CD4-positive, alpha-beta memory T cell (primary cell): Measurements from ENCODE around the gene SNAPC2. TPM values are rescaled to one million over a fixed set of nuclear protein-coding genes. Genes with fewer than 3 reads are reported as not detected.

Experiments used
- CTCF ChIA-PET: fragments of 350-600 bp; sonication (Branson Sonifier 250); formaldehyde crosslinking; loops from one replicate; lab custom pipeline; 2021; ENCODE audit warnings: inconsistent platforms; ENCODE audit not compliant: partially characterized antibody; lab: Charles Lee
- POLR2A ChIA-PET: fragments of 350-600 bp; sonication (Branson Sonifier 250); formaldehyde crosslinking; loops from one replicate; lab custom pipeline; 2021; ENCODE audit not compliant: partially characterized antibody; lab: Charles Lee
- DNase-seq, 5 donors: peaks; one replicate each; pipeline versions ENCODE4 v3.0.0 to v3.0.0-alpha.2; 2020 to 2022; ENCODE audit warnings: mixed read lengths in 1 of 5
- H3K27ac ChIP-seq: one replicate; pipeline ENCODE4 v1.7.0; 2013; ENCODE audit warnings: low read depth, low read length
- H3K27me3 ChIP-seq: 2 replicates; pipeline ENCODE4 v1.7.0; 2013; ENCODE audit warnings: mild to moderate bottlenecking, low read length, moderate library complexity; ENCODE audit not compliant: insufficient read depth
- H3K36me3 ChIP-seq: 2 replicates; pipeline ENCODE4 v1.7.0; 2013; ENCODE audit warnings: mild to moderate bottlenecking, low read length, moderate library complexity; ENCODE audit not compliant: insufficient read depth
- H3K4me1 ChIP-seq: 2 replicates; pipeline ENCODE4 v1.7.0; 2013; ENCODE audit warnings: mild to moderate bottlenecking, low read length, moderate library complexity; ENCODE audit not compliant: insufficient read depth
- H3K4me3 ChIP-seq, 2 donors: one replicate each; pipeline ENCODE4 v1.7.0; 2013; ENCODE audit warnings: low read length in 2 of 2, mild to moderate bottlenecking in 1 of 2
- H3K9me3 ChIP-seq, 2 donors: one replicate each; pipeline ENCODE4 v1.7.0; 2013; ENCODE audit warnings: low read length in 2 of 2, control low read depth in 1 of 2; ENCODE audit not compliant: control insufficient read depth in 1 of 2
- H3K27ac Mint-ChIP-seq, 7 donors: one replicate each; pipeline ENCODE4 v1.8.0; 2020 to 2021; ENCODE audit warnings: mixed read lengths in 7 of 7, mild to moderate bottlenecking in 6 of 7, inconsistent platforms in 3 of 7, moderate library complexity in 3 of 7
- H3K27me3 Mint-ChIP-seq, 2 donors: one replicate each; pipeline ENCODE4 v1.8.0; 2020 to 2021; ENCODE audit warnings: mixed read lengths in 2 of 2
- H3K36me3 Mint-ChIP-seq, 2 donors: one replicate each; pipeline ENCODE4 v1.8.0; 2020 to 2021; ENCODE audit warnings: mixed read lengths in 2 of 2, inconsistent platforms in 1 of 2, mild to moderate bottlenecking in 1 of 2
- H3K4me1 Mint-ChIP-seq, 4 donors: one replicate each; pipeline ENCODE4 v1.8.0; 2020 to 2021; ENCODE audit warnings: mixed read lengths in 4 of 4, mild to moderate bottlenecking in 1 of 4
- H3K4me3 Mint-ChIP-seq, 8 donors: one replicate each; pipeline ENCODE4 v1.8.0; 2020 to 2021; ENCODE audit warnings: mixed read lengths in 8 of 8, mild to moderate bottlenecking in 7 of 8, moderate library complexity in 6 of 8, inconsistent platforms in 3 of 8
- H3K9me3 Mint-ChIP-seq, 8 donors: one replicate each; pipeline ENCODE4 v1.8.0; 2020 to 2021; ENCODE audit warnings: mixed read lengths in 8 of 8, mild to moderate bottlenecking in 5 of 8, inconsistent platforms in 3 of 8, moderate library complexity in 1 of 8
- intact Hi-C: fragments of 100-400 bp; cut with micrococcal nuclease; formaldehyde crosslinking; loops from one replicate; pipeline ENCODE4 v1.15.1; 2023
- polyA plus RNA-seq, 2 donors: library from polyadenylated mRNA; unstranded; fragments of 300-500 nt; fragmentation: Illumina TruSeq; gene quantifications; one replicate each; pipeline ENCODE4 v1.2.3, GENCODE V29; 2021
- total RNA-seq, 2 experiments: library from RNA; stranded (reverse); gene quantifications; one replicate each; pipeline ENCODE4 v1.2.3, GENCODE V29; 2021

Gene SNAPC2
- total and polyA plus RNA-seq, 4 experiments from 2014 or later = 9.0 to 22.1 (median 17.6) TPM

DNA sequence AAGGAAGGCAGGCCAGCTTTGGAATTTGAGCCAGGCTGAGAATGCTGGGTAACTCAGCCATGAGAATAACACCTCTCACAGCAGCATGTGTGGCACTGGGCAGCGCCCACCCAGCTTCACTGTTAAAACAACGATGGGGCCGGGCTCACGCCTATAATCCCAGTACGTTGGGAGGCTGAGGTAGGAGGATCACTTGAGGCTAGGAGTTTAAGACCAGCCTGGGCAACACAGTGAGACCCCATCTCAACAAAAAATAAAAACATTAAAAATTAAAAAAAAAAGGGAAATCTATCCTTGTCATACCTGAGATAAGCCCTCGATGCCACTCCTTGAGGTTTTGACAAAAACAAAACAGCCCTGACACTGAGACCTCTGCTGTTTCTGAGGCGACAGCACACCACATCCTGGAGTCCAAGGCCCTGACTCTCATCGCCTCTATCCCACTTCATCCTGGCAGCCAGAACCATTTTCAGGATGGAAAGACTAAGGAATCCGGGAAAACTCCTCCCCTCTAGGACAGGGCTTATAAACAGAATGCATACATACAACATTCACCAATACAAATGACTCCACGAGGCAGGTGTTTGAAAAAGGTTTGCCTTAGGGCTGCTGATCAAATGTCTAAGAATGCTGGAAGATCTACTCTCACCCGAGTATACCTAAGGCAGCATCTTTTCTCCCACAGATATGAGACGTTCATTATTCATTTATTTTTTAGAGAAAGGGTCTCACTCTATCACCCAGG, 46.0 kb downstream of the SNAPC2 start:
- Mint-ChIP-seq H3K4me3 (no peak overlapping the region), H3K27ac (peak overlapping the region in 1 of 7 donors; percentile 42), H3K4me1 (peaks cover 0 to 2% (median 0%) of the 10 kb centered on the region in 4 donors), H3K9me3 (no peaks in the 10 kb centered on the region), H3K36me3 (peaks cover 23 to 52% of the 10 kb centered on the region in 2 donors), H3K27me3 (no peaks in the 10 kb centered on the region)
- POLR2A ChIA-PET = no interaction called here
- Histone ChIP-seq H3K4me3 (no peak overlapping the region), H3K27ac (no peak overlapping the region), H3K9me3 (no peaks in the 10 kb centered on the region), H3K27me3 (no peaks in the 10 kb centered on the region), H3K4me1 (no peaks in the 10 kb centered on the region), H3K36me3 (peaks cover 54% of the 10 kb centered on the region)
- intact Hi-C loops = no loop called here
- no peak for DNase-seq
- CTCF ChIA-PET = interaction anchor here (0.9 kb wide), 1 partner anchor 21 kb away, joined by 4 read pairs; no protein-coding TSS in a partner anchor

DNA sequence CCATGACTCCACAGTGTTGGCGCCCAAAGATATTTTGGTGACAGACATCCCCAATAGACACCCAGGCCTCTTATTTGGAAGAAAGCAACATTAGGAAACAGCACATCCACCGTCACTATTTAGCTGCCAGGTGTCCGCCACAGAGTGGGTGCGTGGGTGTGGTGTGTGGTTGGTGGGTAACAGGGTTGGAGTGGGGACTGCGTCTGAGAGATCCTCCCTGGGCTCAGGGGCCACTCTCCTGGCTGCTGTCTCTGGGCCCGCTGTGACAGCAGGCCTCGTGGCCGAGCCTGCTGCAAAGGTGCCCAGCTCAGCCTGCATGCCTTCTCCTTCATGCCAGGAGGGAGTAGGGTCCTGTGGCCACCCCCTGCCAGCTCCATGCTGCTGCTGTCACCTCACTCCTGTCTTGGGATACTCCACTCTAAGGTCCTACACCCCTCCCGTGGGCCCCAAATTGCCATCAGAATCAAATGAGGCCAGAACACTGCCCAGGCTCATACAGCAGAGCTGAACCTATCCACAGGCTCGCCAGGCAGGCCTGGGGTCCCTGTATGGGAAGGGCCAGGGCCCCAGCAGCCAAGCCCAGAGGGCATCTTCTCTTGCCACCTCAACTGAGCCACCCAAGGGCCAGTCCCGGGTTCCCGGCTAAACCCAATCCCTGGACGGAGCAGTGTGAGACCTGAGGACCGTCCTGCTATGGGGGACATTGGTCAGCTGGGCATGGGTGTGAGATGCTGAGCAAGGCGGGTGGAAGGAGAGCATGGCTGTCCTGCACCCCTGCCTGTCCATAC, 48.1 kb downstream of the SNAPC2 start:
- H3K36me3 ChIP-seq = peaks cover 41% of the 10 kb centered on the region
- no peaks in the 10 kb centered on the region for H3K9me3 ChIP-seq
- Mint-ChIP-seq H3K27ac (peak overlapping the region in 1 of 7 donors; percentile 13), H3K36me3 (peaks cover 15 to 44% of the 10 kb centered on the region in 2 donors), H3K9me3 (no peaks in the 10 kb centered on the region), H3K4me3 (no peak overlapping the region), H3K4me1 (peaks cover 0 to 2% (median 0%) of the 10 kb centered on the region in 4 donors), H3K27me3 (no peaks in the 10 kb centered on the region)
- H3K27me3 ChIP-seq = no peaks in the 10 kb centered on the region
- no peaks in the 10 kb centered on the region for H3K4me1 ChIP-seq
- no peak for DNase-seq
- ChIA-PET POLR2A (no interaction called here), CTCF (interaction anchor here (1.5 kb wide), 1 partner anchor 24 kb away, joined by 6 read pairs; no protein-coding TSS in a partner anchor)
- intact Hi-C loops = no loop called here
- H3K27ac ChIP-seq = no peak overlapping the region
- H3K4me3 ChIP-seq = no peak overlapping the region

DNA sequence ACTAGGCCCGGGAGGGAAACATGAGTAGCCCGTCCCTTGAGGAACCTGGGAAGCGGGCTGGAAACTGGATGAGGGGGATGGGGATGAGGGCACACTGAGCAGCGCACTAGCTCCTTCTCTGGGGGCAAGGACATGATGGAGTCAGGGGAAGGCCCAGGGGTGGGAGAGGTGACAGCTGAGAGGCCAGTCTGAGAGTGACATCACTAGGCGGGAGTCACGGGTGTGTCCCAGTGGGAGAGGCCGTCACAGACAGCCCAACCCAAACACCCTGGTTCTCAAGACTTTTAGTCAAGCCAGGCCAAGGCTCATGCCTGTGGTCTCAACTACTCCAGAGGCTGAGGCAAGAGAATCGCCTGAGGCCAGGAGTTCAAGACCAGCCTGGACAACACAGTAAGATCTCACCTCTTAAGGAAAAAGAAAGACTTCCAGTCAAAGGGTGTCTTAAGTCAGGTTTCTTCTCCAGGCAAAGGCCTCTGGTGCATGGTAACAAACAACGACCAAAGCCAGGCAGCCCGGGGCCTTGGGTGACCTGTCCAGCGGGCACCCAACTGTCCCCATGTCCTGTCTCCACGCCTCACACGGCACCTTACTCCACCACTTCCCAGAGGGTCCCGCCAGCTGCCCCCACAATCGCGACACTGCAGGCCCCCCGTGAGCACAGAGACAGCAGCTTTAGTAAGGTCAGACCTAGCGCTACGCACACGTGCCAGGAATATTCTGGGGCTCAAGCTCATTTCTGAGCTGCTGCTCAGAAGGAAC, 48.8 kb downstream of the SNAPC2 start:
- no peak for DNase-seq
- H3K27ac Mint-ChIP-seq = peak overlapping the region in 3 of 7 donors; percentile 12 to 13 (median 13)
- no peaks in the 10 kb centered on the region for H3K27me3 Mint-ChIP-seq
- peaks cover 13 to 47% of the 10 kb centered on the region in 2 donors for H3K36me3 Mint-ChIP-seq
- no peak overlapping the region for H3K27ac ChIP-seq
- no peak overlapping the region for H3K4me3 ChIP-seq
- no peaks in the 10 kb centered on the region for H3K9me3 Mint-ChIP-seq
- POLR2A ChIA-PET = no interaction called here
- no peaks in the 10 kb centered on the region for H3K27me3 ChIP-seq
- no peaks in the 10 kb centered on the region for H3K4me1 ChIP-seq
- no peaks in the 10 kb centered on the region for H3K9me3 ChIP-seq
- intact Hi-C loops = no loop called here
- CTCF ChIA-PET = interaction anchor here (1.5 kb wide), 1 partner anchor 25 kb away, joined by 6 read pairs; no protein-coding TSS in a partner anchor
- H3K4me3 Mint-ChIP-seq = no peak overlapping the region
- H3K4me1 Mint-ChIP-seq = peaks cover 0 to 2% (median 0%) of the 10 kb centered on the region in 4 donors
- peaks cover 41% of the 10 kb centered on the region for H3K36me3 ChIP-seq

DNA sequence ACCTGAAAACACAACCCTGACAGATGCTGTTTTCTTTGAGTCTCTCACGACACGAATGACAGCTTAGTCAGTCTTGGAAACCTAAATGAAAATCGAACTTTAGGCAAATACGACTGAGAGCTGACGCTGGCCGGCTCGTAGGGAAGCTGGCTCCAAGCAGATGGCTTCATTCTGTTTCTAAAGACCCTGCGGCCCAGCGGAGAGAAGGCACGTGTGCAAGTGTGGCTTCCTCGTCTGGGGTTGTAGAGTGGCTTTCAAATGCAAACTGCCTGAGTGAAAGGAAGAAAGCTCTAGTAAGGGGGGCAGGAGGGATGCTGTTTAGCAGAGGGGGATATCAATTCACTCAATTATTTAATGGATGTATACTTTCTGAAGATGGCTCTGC, 49.4 kb downstream of the SNAPC2 start:
- Mint-ChIP-seq H3K9me3 (no peaks in the 10 kb centered on the region), H3K4me3 (no peak overlapping the region), H3K27me3 (no peaks in the 10 kb centered on the region), H3K4me1 (peaks cover 0 to 2% (median 0%) of the 10 kb centered on the region in 4 donors), H3K27ac (peak overlapping the region in 1 of 7 donors; percentile 12), H3K36me3 (peaks cover 13 to 50% of the 10 kb centered on the region in 2 donors)
- CTCF ChIA-PET = interaction anchor here (1.5 to 2.5 kb wide), 2 partner anchors 25 to 31 kb away, joined by 6 to 8 read pairs; no protein-coding TSS in a partner anchor
- Histone ChIP-seq H3K27me3 (no peaks in the 10 kb centered on the region), H3K4me1 (no peaks in the 10 kb centered on the region), H3K4me3 (no peak overlapping the region), H3K27ac (no peak overlapping the region), H3K36me3 (peaks cover 44% of the 10 kb centered on the region), H3K9me3 (no peaks in the 10 kb centered on the region)
- intact Hi-C loops = no loop called here
- POLR2A ChIA-PET = no interaction called here
- no peak for DNase-seq

DNA sequence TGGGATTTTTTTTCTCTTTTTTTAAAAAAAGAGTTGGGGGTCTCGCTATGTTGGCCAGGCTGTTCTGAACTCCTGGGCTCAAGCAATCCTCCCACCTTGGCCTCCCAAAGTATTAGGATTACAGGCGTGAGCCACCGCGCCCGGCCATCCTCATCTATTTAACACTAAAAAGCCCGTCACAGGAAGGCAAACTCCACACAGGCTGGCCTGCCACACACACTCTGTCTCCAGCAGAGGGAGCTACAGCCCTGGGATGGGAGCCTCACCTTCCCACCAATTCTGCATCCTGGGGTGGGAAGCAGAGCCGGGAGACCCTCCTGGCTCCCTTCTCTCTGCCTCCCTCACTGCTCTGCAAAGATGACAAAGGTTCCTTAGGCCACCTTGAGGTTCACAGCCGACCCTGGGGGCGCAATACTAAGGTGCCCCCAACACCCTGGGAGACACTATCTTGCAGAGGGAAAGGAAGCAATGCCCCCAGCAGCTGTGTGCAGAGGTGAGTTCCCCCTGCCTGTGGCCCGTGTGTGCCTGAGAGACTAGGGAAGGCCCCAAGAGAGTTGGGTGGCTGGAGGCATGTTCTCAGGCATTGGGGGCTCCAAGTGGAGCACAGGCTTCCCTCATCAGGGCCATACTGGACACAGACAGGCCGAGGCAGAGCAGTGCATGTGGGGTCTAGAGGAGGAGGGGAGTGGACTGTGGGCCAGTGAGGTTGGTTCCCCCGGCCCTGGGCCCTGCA, 50.7 kb downstream of the SNAPC2 start:
- intact Hi-C loops = no loop called here
- H3K27ac ChIP-seq = no peak overlapping the region
- H3K4me3 ChIP-seq = no peak overlapping the region
- Mint-ChIP-seq H3K36me3 (peaks cover 9 to 50% of the 10 kb centered on the region in 2 donors), H3K9me3 (no peaks in the 10 kb centered on the region), H3K27me3 (no peaks in the 10 kb centered on the region), H3K4me1 (peaks cover 0 to 2% (median 0%) of the 10 kb centered on the region in 4 donors), H3K27ac (peak overlapping the region in 2 of 7 donors; percentile 17 to 68), H3K4me3 (no peak overlapping the region)
- ChIA-PET CTCF (interaction anchor here (0.9 to 2.5 kb wide), 5 partner anchors 26 to 31 kb away, joined by 3 to 8 read pairs (median 5); partner anchors contain the start of gene TIMM44), POLR2A (no interaction called here)
- no peaks in the 10 kb centered on the region for H3K9me3 ChIP-seq
- H3K36me3 ChIP-seq = peaks cover 40% of the 10 kb centered on the region
- no peaks in the 10 kb centered on the region for H3K4me1 ChIP-seq
- H3K27me3 ChIP-seq = no peaks in the 10 kb centered on the region
- peak in 2 of 5 donors; percentile 8 to 12 for DNase-seq

DNA sequence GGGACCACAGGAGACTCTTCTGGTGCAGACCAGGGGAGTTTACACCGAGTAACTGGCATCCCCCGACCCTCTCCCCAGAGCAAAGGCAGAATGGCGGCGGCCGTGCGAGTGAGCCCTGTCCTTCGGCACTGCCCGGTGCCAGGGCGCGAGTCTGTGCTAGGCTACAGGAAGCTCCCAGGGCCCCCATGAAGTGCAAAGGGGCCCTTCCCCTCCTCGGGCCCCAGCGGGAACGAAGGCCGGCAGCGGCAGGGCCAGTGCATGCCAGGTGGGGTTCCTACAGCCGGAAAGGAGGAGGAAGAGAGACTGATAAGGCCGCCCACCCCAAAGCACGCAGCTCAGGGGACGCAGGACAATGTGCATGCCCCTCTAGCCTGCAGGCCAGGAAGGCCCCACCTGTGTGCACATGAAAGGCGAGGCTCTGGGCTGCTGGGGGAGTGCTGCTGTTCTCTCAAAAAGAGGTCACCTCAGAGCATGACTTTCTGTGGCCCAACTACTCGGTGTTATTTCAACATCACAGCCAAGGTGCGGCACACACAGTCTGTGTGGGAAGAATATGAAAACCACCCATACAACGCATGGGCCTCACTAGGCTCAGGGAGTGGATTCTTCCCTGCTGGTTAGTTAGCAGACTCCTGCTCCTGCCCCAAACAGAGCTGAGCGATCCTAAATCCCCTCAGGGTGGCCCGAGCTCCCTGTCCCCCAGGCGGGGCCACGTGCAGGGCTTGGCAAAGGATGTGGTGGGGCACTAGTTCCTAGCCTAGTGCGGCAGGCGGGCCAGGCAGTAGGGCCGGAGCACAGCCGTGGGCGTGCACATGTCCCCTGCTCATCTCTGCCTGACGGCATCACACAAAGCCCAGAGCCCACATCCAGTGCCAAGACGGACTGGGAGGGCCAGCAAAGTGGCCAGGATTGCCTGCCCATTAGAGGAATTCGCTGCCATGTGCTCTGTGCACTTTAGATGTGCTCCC, 51.7 kb downstream of the SNAPC2 start:
- no peak for DNase-seq
- ChIA-PET POLR2A (no interaction called here), CTCF (interaction anchor here (1.3 to 2.5 kb wide), 3 partner anchors 28 to 30 kb away, joined by 5 to 8 read pairs (median 7); partner anchors contain the start of gene TIMM44)
- intact Hi-C loops = no loop called here
- Mint-ChIP-seq H3K36me3 (peaks cover 6 to 47% of the 10 kb centered on the region in 2 donors), H3K27me3 (no peaks in the 10 kb centered on the region), H3K4me3 (no peak overlapping the region), H3K27ac (no peak overlapping the region), H3K9me3 (no peaks in the 10 kb centered on the region), H3K4me1 (no peaks in the 10 kb centered on the region)
- Histone ChIP-seq H3K27me3 (no peaks in the 10 kb centered on the region), H3K4me3 (no peak overlapping the region), H3K36me3 (peaks cover 33% of the 10 kb centered on the region), H3K4me1 (no peaks in the 10 kb centered on the region), H3K9me3 (no peaks in the 10 kb centered on the region), H3K27ac (no peak overlapping the region)
